DMS53 treated with DMSO at 0.1 percent for 48 hours (cell line): ENCODE measurements around the gene EGLN3.
"Not testable (repeated sequence)": the region's sequence is repeated elsewhere in the genome, so short reads cannot be mapped to it uniquely, and the experiment has no call there.

Experiments used
- DNase-seq: peaks from one replicate; lab custom pipeline; 2025; ENCODE audit not compliant: unreplicated experiment; lab: John Stamatoyannopoulos, UW

EGLN3 gene

DNA sequence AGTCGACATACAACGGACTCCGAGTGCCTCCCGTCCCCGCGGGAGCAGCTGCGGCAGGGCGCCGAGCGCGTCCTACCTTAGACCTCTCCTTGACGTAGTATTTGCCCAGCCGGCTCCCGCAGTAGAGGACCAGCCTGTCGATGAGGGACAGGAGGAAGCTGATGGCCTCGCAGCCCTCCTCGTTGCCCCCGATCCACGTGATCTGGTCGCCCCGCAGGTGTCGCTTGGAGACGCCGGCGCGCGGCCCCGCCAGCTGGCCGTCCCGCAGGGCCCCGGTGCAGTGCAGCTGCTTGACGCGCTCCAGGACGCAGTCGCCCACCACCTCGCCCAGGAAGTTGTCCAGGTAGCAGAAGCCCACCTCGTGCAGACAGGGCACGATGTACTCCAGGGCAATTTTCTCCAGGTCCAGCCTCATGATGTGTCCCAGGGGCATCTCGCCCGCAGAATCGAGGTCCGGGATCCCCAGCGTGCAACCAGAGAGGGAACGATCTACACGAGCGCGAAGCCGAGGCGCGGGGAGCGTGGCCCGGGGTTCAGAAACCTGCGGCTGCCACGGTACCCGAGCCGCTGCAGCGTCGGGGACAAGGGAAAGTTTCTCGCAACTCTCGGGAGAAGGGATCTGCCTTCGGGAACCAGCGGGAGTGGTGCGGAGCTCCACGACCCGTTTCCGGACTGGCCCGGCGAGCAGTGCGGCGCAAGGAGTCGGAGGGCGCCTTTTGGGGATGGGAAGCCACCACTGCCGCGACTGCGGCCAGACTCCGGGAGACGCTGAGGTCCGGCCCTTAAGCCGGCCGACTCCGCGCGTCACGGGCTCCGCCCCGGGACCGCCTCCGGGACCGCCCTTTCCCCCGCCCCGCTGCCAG lies at the start of gene EGLN3:
TSS of gene EGLN3 (minus strand) at position 755 of the 863 bp plus-strand sequence. CDS start at position 433, 322 bp downstream.
- DNase-seq = peak; percentile 64

DNA sequence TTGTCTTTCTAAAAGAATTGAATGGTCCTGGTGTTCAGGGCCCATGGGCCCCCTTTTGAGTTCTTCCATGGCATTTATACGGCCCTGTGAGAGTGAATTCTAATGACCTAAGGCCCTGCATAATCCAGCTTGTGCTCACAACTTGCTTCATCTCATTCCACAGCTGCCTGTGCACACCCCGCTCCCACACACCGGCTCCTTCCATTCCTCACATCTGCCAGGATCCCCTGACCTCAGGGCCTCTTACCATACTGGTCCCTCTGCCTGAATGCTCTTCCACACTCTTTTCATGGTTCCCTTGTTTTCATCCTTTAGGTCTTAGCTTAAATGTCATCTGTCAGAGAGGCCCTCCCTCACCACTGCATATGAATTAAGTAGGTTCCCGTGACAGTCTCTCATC lies 49.5 kb upstream of the EGLN3 start:
- no peak for DNase-seq

DNA sequence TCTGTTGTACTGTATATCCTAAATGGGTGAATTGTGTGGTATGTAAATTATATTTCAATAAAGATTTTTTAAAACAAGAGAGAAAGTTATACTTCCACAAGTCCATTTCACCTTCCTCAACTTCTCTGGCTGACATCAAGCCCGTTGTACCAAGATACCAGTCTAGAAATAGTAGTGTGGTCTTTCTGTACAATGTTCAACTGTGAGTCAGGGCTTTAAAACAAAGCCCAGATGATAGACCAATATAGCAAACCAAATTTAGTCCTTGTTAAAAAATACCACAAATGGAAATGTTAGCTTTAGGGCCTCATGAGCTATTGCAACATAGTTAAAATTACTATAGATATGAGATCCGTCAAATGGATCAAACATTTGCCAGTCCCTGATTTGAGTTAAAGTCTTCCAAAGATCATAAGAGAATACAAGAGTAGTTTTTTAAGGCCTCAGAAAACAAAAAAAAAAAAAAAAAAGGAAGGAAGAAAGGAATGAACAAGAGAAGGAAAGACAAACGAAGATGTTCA lies 49.0 kb upstream of the EGLN3 start:
- no peak for DNase-seq

DNA sequence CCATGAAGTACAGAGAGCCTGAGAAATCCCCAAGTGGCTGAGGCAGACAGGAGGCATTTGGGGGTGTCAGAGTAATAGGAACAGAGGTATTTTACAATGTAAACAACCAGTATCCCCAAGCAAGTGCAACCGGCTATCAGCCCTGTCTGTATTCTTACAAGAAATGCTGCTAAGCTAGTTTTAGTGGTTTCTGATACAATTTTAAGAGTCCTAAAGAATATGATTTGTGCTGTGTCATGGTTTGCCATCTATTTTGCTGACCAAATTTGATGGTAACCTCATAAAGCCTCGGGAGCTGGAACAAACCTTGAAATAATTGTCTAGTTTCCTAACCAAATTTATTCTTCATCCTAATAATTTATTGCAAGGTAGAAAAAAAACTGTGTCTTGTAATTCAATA lies 46.7 kb upstream of the EGLN3 start:
- DNase-seq = no peak

DNA sequence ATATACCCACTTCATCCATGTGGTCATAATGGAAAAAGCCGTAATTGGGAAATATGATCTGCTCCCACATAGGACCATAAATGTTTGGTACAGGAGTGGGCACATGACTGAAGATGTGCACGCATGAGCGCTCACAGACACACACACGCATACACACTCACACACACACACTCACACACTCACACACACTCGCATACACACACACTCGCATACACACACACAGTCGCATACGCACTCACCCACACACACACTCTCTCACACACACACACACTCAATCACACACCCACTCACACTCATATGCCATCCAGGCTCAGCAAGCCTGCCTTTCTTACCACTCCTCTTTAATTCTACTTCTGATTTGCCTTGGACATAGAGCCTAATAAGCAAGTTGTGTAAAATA lies 45.6 kb upstream of the EGLN3 start:
- DNase-seq = no peak

DNA sequence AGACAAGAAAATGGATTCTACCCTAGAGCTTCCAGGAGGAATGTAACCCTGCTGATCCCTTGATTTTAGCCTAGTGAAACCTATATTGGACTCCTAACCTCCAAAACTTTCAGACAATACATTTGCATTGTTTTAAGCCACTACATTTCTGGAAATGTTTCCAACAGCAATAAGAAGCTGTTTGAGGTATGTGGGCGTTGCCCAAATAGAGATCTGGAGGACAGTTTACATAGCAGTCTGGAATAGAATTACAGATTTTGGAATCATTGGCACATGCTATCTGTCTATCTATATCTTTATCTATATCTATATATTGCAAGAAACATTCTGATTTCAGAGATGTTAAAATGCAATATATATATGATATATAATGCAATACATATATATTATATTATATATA lies 42.4 kb upstream of the EGLN3 start:
- DNase-seq = no peak

DNA sequence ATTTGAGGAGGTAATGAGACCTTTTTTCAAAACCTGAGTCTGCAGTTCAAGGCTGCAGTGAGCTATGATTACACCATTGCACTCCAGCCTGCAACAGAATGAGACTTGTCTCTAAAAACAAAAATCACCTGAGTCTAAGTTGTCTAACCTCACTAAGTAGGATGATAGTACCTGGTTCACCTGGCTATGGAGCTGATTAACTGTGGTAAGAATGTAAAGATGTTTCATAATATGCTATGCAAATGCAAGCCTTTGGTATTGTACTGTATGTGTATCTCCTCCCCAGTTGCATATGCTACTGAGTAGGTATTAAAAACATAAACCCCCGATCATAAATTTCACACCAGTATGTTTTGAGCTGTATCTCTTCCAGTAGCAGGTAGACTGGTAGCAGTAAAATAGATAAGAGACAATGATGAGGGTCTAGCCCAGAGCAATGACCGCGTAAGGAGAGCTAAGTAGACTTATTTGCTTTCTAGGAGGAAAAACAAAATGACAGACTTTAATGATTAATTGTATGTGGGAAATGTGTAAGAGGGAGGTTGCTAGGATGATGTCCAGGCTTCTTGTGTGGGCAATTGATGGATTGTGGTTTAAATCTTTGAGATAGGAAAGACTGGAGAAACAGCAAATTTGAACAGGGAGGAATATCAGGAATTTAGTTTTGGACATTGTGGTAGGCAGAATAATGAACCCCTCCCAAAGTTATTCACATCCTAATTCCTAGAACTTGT lies 41.6 kb upstream of the EGLN3 start:
- DNase-seq = no peak

DNA sequence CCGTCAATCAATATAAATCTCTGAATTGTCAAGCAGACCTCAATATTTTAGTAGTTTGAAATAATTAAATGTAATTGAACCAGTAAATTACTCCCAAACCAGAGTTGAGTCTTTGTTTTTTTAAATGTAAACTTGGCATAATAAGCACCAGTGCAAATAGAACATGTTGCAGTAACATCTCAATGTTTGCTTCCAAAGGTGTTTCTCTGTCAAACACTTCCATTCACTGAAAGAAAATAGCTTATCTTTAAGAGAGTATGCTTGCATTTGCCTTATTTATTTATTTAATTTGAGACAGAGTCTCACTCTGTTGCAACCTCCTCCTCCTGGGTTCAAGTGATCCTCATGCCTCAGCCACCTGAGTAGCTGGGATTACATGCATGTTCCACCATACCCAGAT lies 39.9 kb upstream of the EGLN3 start:
- DNase-seq = no peak

DNA sequence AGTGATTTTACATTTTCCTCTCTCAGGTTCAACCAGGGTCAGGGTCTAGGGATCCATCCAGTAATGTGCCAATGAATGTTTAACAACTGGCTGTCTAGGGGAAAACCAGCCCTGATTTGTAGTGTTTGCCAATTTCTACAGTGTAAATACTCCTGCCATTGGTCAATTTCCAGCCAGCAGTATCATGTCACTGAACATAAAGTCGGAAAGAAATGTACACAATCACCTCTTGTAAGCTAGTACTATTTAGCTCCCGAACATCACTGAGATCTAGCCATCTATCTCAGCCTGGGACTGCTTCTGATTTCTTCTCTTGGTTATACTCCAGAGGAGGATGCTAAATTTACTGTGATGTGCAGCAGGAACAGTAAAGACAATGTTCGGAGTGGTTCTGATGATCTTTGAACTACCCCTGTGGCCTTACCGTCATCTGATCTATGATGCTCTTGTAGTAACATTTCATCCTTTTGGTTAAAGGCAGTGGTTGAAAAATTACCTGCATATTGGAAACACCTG lies 36.7 kb upstream of the EGLN3 start:
- peak; percentile 3 for DNase-seq

DNA sequence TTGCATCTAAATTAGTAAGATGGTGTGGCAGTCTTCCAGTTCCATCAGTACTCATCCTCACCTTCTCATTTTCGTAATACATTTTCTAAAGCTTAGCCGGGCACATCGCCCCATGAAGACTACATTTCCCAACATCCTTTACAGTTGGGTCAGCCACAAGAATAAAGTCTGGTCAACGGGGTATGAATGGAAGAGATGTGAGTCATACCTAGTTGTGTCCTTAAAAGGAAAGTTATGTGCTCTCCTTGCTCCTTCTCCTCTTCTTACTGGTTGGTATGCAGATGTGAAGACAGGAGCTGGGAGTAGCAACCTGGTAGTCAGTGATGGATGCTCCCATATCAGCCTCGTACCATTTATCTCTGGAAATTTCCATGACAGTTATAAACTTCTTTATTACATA lies 35.9 kb upstream of the EGLN3 start:
- no peak for DNase-seq

DNA sequence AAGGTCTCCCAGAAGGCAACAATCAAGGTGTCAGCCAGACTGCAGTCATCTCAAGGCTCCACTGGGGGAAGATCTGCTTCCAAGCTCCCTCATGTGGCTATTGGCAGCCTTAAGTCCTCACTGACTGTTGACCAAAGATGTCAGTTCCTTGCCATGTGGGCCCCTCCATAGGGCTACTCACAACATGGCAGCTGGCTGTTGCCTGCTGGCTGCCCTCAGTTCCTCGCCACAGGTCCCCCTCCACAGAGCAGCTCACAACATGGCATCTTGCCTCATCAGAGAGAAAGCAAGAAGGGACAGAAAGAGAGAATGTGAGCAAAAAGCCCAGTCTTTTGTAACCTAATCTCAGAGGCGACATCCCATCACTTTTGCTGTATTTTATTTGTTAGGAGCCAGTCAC lies 34.4 kb upstream of the EGLN3 start:
- DNase-seq = no peak

DNA sequence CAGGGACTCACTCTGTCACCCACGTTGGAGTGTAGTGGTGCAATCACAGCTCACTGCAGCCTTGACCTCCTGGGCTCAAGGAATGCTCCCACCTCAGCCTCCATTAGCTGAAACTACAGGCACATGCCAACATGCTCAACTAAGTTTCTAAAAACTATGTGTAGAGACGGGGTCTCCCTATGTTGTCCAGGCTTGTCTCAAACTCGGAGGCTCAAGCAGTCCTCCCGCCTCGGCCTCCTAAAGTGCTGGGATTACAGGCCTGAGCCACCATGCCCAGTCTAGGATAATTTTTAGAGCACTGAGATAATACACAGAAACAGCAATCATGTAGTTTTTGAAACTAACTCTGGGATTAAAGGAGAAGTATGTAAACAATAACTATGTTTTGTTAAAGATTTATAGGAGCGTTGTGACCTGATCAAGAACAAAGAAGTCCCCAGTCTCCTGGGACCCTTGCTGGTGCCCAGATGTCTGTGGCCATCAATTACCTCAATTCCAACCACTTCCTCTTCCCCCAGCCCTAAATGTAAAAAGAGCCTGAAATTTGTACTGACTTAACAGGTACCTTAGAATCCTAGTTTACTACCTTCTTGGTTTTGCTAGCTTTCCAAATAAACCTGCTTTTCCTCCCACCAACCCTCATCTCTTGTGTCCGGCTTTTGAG lies 28.9 kb upstream of the EGLN3 start:
- no peak for DNase-seq

DNA sequence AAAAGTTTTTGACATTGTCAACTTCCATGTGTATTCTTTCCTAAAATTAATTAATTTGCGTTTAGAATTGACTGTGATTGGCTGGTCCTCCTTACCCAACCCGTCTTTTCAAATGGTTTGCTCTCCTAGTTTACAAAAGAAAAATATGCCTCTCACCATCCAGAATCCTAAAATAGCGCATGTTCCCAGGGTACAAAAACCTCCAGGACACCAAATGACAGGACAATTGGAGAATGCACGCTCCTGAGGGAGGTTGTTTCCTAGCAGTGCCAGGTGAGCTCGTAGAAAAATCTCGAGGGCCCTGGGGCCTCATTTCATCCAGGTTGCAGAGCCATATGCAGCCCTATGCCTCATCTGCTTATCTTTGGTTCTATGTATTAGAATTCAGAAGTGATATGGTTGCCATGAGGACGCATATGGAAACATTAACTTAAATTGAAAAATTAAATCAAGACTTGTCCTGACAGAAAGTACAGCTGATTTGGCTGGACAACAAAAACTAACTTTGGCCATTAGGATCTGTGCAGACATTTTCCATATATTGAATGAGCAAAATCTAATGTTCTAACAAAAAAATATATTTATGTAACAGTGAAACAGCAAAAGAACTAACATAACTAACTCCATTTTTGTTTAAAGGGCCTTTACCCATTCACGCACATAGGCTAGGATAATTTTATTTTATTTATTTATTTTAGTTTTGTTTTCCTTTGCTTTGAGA lies 28.2 kb upstream of the EGLN3 start:
- DNase-seq = no peak

DNA sequence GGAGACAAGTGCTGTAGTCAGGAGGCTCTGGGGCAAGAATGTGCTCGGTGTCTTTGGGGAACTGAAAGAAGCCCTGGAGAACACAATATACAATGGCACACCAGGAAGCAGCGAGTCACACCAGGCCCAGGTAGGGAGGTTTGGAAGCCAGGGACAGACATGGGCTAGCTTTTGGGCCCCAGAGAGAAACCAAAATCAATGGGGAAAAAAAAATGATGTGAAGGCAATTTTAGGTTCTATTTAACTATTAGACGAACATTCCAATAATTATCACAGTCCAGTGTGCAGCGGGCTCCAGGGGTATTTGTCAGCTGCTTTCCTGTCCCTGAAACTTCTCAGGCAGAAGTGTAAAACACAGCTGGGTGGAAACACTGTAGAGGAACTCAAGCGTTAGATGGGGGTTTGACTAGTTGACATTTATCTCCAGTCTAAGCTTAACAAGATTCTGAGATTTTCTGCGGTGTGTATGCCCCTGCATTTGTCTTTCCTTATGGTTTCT lies 21.8 kb upstream of the EGLN3 start:
- no peak for DNase-seq

DNA sequence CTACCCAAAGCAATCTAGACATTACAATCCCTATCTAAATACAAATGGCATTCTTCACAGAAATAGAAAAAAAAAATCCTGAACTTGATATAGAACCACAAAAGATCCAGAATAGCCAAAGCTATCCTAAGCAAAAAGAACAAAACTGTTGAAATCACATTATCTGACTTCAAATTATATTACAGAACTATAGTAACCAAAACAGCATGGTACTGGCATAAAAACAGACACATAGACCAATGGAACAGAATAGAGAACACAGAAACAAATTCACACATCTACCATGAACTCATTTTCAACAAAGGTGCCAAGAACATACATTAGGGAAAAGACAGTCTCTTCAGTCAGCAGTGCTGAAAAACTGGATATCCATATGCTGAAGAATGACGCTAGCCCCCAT lies 19.0 kb upstream of the EGLN3 start:
- DNase-seq = not testable (repeated sequence)

DNA sequence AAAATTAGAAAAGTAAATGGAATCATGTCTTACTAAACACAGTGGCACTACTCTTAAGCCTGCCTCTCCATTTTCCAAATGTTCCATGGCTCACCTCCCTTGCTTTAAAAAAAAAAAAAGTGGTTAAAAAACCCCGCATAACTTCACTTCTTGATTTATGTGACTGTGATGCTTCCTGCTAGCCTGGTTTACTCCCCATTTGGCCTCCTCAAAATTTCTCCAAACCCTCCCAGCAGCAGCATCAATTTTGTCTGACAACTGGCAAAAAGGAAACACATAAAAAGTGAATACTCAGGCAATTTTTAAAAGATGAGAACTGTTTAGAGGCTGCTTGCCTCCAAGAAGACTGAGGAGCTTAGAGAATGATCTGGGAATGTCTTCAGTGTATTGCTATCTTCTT lies 17.8 kb upstream of the EGLN3 start:
- no peak for DNase-seq

DNA sequence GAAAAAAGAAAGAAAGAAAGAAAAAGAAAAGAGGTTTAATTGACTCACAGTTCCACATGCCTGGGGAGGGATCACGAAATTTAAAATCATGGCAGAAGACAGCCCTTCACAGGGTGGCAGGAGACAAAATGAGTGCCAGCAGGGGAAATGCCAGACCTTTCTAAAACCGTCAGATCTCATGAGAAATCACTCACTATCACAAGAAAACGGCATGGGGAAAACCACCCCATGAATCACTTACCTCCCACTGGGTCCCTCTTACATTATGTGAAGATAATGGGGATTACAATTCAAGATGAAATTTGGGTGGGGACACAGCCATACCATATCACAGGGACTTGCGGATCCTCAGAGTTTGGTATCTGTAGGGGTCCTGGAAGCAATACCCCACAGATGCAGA lies 16.3 kb upstream of the EGLN3 start:
- DNase-seq = no peak

DNA sequence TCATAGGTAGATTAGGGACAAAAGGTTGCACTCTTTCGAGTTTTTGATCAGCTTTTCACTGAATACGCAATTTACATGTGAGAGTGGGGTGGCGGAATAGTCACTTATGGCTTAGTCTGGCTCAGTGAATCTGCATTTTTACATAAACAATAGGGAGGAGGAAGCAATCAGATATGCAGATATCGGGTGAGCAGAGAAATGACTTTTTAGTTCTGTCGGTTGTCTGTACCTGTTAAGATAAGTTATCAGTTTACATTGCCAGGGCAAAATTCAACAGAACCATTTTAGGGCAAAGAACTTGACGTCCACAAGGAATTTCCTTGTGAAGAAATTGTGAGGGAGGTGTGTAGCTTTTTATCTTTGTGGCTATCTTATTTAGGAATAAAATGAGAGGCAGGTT lies 15.4 kb upstream of the EGLN3 start:
- DNase-seq = no peak

DNA sequence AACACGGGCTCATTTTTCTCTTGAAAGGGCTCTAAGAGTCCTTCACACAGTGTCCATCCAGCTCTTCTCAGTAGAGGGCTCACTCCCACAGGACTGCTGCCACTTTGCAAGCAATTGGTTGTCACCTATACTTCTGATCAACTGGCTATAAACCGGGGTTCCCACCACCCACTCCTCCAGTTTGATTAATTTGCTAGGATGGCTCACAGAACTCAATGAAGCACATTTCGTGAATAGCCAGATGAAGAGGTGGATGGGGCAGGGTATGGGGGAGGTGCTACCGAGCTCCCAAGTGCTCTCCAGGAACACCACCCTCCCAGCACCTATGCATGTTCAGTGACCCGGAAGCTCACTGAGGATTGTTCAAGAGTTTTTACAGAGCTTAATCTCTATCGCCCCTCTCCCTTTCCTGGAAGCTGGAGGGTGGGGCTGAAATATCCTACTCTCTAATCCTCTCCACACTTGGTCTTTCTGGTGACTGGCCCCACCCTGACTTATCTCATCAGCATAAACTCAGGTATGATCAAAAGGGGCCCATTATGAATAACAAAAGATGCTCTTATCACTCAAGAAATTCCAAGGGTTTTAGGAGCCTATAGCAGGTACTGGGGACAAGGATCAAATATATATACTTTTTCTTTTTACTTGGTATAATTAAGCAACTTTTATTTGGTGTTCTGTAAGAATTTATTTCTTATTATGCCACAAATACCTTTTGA lies 13.9 kb upstream of the EGLN3 start:
- no peak for DNase-seq

DNA sequence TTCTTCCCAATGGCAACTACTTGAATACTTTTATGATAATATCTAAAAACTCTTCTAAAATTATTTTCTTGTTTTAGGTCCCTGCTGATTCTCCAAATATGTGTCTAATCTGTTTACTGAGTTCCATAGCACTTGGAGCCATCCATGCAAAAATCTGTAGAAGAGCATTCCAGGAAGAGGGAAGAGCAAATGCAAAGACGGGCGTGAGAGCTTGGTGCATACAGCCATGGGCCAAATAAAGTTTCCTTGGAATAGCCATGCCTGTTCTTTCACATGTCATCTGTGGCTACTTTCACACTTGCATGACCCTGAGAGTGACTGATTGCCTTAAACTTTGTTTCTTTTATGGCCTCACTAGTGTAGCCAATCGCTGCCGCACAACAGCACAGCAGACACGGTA lies 13.0 kb upstream of the EGLN3 start:
- DNase-seq = no peak
